ENCODE results near the gene STRA8. TPM values are rescaled to one million over a fixed set of nuclear protein-coding genes. Genes with fewer than 3 reads are reported as not detected.
A peak's percentile ranks its signal among the peaks of the same experiment; 100 is the strongest.
"Not testable (repeated sequence)": the region's sequence is repeated elsewhere in the genome, so short reads cannot be mapped to it uniquely, and the experiment has no call there.

The STRA8 gene
- total RNA-seq, 1 donor from 2014 or later: not detected

DNA sequence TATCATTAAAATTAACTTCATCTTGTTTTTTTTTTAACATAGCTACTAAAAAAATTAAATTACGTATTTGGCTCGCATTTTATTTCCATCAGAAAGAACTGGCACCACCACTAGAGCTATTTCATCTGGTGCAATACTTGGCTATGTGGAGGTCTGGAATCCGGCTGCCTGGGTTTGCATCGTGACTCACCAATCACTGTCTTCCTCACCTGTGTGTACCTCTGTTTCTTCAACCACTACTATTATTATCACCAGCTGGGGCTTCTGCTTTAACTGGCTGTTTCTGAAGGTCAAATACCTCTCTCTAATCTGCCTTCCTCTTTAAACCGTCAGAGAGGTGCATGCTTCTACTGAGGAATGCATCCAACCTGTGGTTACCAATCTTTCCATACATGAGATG, 28.8 kb upstream of the STRA8 start:
- DNase-seq (ENCODE audit: low read depth, low spot score): no peak

DNA sequence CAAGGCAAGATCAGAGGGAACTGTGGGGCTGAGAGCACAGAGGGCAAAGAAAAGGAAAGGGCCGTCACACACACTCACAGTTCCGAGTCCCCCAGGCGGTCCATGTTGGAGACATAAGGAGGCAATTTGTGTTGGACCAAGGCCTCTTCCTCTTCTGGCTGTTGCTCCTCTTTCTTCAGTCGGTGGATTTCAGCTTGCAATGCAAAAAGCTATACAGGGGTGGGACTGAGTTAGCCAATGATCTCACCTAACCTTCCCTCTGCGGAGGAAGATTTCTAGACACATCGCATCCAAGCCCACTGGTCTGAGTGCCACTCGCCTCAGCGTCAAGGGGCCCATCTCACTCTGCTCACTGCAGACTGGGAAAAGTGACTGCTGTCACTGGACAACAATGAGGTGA, 27.8 kb upstream of the STRA8 start:
- no peak for DNase-seq (ENCODE audit: low read depth, low spot score)

DNA sequence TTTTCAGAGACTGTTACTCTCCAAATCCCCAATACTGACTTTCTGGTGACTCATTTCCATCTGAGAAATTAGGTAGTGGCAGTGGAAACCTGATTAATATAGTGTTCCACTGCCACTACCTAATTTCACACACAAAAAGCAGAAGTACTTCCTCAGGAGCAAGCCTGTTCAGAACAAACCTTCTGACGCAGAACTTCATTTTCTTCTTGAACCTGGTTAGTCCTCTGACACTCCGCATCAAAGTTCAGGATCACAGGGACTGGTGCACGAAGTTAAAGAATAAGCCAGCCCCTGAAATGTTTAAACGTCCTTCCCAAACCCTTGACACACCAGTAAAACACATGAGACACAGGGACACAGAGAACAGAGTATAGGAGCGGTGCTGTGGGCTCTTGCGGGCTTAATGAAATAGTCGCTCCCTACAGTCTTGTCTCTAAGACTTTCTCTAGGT, 26.7 kb upstream of the STRA8 start:
- no peak for DNase-seq (ENCODE audit: low read depth, low spot score)

DNA sequence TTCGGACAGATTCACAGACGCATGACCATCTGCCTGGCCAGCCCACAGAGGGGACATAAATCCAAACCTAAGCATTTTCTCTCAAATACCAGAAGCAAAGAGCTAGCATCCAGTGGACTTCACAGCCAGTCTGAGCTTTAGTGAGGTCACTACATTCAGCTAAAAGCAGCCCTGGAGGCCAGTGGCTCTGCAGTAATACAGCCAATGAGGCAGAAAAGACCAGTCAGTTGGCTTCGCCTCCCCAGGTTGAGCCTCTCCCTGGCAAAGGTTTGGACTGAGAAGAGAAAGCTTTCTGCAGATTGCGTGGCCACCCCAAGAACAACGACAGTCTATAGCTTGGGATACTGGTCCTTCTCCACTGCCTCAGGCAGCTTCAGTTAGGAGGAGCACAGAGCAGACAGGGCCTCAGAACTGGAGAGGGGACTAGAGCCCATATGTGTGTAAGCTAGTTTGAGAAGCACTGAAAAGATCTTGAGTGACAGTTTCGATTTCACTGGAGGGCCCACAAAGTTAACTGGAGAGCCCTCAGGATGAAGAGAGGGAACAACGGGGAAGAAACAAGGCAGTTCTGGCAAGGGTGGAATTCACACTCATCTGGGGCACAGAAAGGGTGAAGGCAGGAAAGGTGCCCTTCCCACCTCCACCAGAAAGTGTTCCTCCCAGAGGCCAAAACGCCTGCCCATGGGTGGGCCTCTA, 26.1 kb upstream of the STRA8 start:
- DNase-seq (ENCODE audit: low read depth, low spot score): no peak

DNA sequence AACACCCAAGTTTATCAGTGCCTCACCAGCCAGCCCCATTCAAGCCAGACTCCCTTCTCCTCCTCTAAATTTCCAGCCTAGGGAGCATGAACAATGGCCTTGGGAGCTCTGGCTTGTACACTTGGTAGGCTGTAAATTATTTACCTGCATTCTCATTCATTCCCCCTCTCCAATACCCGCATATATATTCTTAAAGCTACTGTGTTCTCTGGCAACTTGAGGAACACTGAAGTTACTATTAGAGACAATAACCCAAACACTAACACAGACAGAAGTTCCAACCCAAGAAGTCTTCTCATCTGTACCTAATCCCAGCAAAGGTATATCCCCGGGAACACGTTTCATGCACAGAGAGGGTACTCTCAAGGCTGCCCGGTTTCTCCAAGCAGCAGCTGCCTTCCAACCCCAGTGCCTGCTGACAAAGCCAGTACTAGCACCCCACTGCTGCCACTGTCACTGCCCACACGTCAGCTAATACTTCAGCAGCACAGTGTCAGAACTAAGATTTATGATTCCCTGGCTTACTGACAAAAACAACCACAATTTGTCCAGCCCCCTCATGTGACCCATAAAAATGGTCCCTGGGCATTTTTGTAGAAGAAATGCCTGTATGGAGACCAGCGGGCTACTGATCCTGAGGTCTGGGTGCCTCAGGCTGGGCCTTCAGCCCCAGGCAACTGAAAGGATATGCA, 25.4 kb upstream of the STRA8 start:
- no peak for DNase-seq (ENCODE audit: low read depth, low spot score)

DNA sequence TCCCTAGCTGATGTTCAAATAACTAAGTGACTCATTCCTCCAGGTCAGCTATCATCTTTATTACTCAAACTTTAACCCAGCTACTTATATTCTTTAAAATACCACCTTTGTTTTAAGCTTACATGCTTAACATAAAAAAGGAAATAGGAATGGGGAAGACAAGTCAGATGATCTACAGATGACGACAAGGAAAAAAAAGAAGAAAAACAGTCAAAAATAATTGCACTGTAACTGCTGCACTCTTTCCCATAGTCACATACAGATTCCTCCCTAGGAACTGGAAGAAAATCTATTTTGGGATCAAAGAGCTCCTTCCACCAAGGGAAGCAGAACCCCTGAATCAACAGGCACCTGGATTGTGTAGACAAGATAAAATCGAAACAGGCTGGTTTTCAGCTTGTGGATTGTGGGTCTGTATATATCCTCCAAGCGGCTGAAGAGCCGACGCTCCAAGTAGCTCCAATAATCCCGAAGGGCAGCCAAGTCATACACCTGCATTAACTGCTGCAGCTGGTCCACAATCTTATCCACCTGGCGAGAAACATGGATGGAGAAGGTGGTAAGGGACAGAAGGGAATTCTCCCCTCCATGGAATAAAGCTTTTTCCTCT, 24.3 kb upstream of the STRA8 start:
- DNase-seq (ENCODE audit: low read depth, low spot score): no peak

DNA sequence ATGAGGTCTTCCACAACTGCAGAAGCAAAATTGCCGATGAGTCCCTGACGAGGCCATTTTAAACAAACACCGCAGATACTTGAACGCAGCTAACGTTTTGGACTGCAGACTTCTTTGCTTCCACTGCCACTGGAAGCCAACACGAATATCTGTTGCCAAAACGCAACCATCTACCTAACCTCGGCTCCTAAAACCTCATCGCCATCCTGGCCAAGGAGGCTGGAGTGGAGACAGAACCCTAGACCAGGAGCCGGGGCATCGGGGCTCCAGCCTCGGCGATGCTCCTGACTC, 22.8 kb upstream of the STRA8 start:
- DNase-seq (ENCODE audit: low read depth, low spot score): no peak

DNA sequence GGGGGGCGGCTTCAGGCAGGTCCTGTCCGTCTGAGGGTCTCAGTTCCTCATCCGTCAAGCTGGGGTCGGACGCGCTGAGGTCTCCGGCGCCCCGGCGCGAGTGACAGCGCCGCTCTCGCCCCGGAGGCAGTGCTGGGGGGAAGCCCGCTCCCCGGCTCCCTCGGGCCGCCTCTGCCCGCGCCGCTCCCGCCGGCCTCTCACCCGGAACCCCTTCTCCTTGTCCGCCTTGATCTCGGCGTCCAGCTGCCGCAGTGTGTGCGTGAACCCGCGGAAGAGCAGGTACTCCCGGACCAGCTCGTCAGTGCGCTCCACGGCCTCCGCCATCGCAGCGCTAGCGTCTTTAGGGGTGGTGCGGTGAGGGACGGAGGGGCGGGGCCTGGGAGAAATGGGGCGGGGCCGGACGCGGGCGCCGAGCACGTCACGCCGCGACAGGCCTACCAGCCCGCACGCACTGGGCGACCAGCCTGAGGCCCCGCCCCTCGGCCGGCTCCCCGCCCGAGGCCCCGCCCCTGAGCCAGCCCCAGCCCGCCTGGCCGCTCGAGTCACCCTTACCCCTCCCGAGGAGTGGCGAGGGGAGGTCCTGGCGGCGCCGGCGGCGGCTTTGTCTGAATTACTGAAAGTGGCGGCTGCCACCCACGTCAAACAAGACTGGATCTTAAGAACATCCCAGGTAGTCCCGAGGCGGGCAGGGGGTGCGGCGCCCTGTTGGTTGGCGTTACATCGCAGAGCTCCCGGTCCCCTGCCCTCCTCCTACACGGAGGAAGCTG, 22.3 kb upstream of the STRA8 start, which contains the start of gene WDR91:
Gene WDR91 (minus strand): TSS at position 348 of the 767 bp plus-strand sequence. CDS start 24 bp downstream, at position 324.
- DNase-seq (ENCODE audit: low read depth, low spot score): peak; percentile 59

DNA sequence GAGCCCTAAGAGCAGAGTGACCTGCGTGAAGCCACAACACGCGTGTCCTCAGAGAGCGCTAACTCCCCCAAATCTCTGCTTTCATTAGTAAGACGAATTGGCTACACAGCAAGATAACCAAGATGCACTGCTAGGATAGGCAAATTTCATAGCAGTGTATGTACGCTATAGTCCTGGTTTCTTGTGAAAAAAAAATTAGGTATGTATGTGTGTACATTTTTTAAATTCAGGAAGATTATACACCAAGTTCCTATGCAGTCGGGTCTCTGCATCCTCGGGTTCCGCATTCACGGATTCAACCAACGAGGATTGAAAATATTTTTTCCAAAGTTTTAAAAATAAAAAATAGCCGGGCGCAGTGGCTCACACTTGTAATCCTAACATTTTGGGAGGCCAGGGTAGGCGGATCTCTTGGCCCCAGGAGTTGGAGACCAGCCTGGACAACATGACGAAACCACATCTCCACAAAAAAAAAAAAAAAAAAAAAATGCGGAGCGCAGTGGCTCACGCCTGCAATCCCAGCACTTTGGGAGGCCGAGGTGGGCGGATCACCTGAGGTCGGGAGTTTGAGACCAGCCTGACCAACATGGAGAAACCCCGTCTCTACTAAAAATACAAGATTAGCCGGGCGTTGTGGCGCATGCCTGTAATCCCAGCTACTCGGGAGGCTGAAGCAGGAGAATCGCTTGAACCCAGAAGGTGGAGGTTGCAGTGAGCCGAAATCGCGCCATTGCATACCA, 21.5 kb upstream of the STRA8 start:
- not testable (repeated sequence) for DNase-seq (ENCODE audit: low read depth, low spot score)

DNA sequence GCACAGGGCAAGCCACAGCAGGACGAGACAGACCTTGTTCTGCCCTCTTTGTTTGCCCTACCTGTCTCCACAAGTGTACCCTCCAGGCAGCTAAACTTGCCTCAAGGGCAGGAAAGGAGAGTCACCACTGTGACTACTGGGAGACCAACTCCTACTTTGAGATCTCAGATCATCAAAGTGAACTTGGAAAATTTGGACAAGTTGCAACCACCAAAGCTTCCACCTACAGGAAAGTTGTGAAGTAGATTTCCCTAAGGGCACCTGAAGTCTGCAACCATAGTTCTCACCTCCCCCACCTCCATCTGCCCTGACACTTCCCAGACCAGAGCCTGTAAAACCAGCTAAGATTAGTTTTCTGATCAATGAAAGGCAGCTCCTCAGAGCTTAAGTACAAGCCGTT, 19.8 kb upstream of the STRA8 start:
- no peak for DNase-seq (ENCODE audit: low read depth, low spot score)

DNA sequence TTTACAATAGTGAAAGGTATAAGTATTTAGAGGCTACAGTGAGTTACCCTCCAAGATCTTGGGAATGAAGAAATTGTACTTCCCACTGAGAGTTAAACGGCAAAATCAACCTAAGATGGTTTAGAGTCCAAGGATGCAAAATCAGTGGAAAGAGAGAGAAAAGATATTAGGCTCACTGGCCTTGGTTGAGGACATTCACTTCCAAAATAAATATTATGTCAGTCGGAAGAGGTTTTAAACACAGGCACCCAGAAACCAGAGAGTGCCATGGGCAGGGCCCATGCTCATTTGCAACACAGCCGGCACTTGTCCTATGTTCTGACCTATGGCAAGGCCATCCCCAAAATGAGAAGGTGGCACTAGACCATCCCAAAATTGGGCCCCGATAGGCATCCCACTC, 18.5 kb upstream of the STRA8 start:
- DNase-seq (ENCODE audit: low read depth, low spot score): no peak

DNA sequence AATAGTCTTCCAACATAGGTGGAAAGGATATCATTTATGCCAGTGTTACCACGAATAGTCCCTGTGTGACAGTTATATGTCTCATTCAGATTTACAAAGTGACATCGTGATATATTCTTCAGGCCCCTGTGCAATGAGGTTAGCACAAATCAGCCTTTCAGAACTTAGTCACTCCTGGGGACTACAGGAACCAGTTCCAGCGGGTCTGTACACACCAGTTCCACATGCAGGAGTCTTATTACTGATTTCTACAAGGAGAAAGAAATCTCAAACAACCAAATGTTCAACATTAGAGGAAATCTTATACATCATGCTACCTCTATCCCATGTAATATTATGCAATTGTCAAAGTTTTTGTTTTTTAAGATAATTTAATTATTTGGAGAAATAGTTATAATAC, 17.9 kb upstream of the STRA8 start:
- DNase-seq (ENCODE audit: low read depth, low spot score): no peak

DNA sequence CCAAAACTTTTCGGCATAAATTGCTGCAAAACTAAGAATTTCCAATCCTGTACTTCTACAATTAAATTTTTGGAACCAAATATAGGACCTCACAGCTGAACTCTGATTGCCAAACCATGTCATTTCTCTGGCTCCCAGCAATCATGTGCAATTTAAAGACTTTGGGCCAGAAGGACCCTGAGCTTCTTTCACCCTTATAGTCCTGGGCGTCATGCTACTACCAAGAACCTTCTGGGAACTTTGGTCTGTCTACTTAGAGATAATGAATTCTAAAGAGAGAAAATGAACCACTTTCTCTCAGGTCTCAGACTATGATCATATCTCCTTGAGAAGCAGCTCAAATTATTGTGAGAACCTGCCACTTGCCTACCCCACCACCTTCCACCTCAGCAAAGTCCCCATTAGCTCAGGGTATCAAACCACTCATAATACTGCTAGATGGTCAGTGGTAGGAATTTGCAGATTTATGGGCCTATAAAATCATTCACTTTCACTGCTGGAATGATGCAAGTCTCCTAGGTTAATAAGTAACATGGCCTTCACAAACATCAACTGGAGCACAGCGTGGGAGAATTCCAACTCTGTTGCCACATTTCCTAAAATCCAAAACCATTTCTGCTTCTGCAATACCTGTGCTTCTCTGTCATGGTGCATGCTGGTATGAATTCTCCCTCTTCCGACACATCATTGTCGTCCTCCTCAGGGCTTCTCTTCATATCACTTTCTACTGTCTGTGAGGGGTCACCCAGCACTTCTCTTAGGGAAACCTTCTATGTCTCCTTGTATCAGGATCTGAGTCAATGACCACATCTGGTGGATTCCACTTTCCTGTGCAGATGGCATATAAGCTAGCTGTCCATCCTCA, 15.8 kb upstream of the STRA8 start:
- DNase-seq (ENCODE audit: low read depth, low spot score): no peak

DNA sequence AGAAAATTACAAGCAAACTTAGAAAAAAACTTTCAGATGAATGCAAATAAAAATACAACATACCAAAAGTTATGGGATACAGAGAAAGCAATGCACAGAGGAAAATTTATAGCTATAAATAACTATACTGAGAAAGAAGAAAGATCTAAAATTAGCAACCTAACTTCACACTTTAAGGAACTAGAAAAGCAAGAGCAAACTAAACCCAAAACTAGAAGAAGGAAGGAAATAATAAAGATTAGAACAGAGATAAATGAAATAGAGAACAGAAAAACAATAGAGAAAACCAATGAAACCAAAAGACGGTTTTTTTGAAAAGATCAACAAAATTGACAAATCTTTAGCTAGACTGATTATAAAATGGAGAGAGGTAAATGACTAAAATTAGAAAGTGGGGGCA, 9.6 kb upstream of the STRA8 start:
- no peak for DNase-seq (ENCODE audit: low read depth, low spot score)

DNA sequence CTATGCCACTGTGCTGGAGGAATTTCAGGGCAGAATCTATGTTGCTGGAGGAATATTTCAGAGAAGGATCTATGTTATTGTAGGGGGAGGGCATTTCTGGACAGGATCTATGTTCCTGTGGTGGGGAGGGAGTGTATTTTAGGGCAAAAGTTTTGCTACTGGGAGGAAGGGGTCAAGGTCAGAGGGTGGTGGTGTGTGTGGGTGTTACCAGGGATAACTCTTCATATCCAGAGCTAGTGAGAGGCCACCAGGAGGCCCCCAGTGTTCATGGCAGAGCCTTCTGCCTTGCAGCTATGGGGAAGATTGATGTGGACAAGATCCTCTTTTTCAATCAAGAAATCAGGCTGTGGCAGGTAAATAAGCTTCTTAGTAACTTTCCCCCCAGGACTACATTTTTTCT, 2.0 kb upstream of the STRA8 start:
- DNase-seq (ENCODE audit: low read depth, low spot score): no peak

DNA sequence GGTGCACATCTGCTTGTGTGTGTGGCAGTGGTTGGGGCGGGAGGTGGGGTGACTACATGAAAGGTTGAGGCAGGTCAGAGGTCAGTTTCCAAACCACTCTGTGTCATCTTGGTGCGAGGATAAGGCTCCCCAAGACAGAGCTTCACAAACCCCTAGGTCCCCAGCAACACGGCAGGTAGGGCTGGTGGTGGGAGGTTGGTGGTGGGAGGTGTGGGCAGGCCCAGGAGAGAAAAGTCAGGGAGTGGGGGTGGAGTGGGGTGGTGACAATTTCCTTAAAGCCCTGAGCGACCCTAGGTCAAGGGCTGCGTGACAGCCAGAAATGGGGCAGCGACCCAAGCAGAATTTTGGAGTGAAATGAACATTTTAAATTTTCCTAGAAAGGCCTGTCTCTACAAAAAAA, 1.6 kb upstream of the STRA8 start:
- no peak for DNase-seq (ENCODE audit: low read depth, low spot score)

DNA sequence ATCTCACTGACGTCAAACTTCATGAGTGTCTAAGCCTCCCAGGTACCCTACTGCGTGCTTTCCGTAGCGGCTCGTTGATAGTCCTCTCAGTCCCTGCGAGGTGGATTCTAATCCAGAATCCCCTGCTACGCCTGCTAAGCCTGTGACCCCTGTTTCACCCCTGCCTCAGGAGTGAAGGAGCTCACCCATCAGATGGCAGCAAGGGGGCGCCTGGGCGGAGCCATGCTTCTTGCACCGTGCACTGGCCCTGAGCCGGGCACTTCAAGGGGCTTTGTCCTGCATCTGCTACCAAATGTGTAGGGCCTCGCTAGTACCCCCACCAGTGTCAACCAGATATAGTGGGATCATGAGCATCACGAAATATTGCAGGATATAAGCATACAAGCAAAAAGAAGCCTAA, 918 bp upstream of the STRA8 start:
- DNase-seq (ENCODE audit: low read depth, low spot score): no peak

DNA sequence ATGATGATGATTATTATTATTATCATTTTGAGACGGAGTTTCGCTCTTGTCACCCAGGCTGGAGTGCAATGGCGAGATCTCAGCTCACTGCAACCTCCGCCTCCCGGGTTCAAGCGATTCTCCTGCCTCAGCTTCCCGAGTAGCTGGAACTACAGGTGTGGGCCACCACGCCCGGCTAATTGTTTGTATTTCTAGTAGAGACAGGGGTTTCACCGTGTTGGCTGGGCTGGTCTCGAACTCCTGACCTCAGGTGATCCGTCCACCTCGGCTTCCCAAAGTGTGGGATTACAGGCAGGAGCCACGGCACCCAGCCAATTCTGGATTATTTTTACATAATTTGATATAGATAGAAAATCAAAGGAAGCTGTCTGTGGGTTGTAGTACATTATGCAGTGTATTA, 457 bp downstream of the STRA8 start:
- not testable (repeated sequence) for DNase-seq (ENCODE audit: low read depth, low spot score)

DNA sequence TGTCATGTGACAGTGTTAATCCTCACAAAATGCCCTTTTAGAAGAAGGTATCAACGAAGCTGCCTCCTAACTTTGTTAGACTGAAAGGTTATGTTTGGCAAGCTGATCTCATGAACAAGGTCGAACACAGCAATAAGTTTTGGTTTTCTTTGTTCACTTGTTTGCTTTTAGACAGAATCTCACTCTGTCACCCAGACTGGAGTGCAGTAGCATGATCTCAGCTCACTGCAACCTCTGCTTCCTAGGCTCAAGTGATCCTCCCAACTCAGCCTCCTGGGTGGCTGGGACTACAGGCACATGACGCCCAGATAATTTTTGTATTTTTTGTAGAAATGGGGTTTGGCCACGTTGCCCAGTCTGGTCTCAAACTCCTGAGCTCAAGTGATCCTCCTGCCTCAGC, 1.1 kb downstream of the STRA8 start:
- no peak for DNase-seq (ENCODE audit: low read depth, low spot score)

DNA sequence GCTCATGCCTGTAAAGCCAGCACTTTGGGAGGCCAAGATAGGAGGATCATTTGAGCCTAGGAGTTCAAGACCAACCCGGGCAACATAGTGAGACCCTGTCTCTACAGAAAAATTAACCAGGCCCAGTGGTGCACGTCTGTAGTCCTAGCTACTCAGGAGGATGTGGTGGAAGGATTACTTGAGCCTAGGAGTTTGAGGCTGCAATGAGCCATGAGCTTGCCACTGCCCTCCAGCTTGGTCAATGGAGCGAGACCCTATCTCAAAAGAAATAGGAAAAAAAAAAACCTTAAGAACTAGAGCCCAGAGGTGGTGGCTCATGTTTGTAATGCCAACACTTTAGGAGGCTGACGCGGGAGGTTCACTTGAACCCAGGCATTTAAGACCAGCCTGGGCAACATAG, 2.2 kb downstream of the STRA8 start:
- no peak for DNase-seq (ENCODE audit: low read depth, low spot score)

DNA sequence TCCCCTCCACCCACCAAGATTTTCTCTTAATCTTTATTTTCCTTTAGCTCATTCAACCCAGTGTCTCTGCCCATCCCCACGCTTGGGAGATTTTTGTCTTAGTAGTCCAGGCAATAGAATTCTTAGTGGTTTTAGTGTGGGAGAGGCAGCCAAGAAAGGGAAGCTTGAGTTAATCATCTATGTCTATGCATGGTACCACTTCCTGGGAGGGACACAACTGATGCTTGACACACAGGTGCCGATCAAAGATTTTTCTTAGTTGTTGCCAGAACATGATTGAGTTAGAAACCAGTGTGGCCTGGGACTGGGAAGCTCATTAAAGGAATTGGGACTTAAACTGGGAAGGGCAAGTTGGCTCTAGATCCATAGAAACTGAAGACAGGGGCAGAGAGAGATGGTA, 3.1 kb downstream of the STRA8 start:
- DNase-seq (ENCODE audit: low read depth, low spot score): no peak

Data from pulmonary artery endothelial cell (primary cell).